ENCODE results near the gene FGF14. TPM values are rescaled to one million over a fixed set of nuclear protein-coding genes. Genes with fewer than 3 reads are reported as not detected.

Gene FGF14
- total RNA-seq, 1 experiment from 2014 or later, result not detected

DNA sequence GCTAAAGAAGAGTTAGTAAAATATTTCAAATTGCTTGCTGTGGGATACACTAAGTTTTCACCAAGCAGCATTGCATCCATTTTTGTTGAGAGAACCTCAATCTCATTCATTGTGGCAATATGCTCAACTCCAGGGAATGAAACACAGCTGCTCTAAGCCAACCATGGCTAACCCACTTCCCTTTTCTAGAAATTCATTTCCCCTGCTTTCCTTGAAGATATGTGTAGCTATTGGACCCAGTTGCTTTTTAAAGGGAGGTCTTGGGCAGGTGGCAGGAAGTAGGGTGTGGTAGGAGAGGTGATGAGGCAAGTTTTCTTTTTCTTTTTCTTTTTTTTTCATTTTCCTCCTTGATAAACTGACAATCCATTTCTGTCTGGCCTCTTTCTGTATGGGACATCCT is 452.2 kb downstream of the FGF14 start:
- Histone ChIP-seq H3K36me3 (ENCODE audit: low read depth, low read length) (no peaks in the 10 kb centered on the region), H3K4me2 (ENCODE audit: low read length) (no peak overlapping the region), H3K9me3 (ENCODE audit: low read length) (no peaks in the 10 kb centered on the region), H2AFZ (ENCODE audit: low read length) (no peak overlapping the region), H4K20me1 (ENCODE audit: low read length) (no peaks in the 10 kb centered on the region), H3K27ac (ENCODE audit: low read length) (no peak overlapping the region), H3K4me1 (ENCODE audit: insufficient read depth, low read length) (no peaks in the 10 kb centered on the region), H3F3A (ENCODE audit: low read length, unreplicated experiment) (no peaks in the 10 kb centered on the region), H3K4me3 (ENCODE audit: low read length) (no peak overlapping the region), H3K79me2 (ENCODE audit: low read length) (no peaks in the 10 kb centered on the region), H3K27me3 (ENCODE audit: low read length) (peaks cover 17% of the 10 kb centered on the region), H3K9ac (ENCODE audit: low read length) (no peak overlapping the region), H3K9me2 (replicated peaks; ENCODE audit: low read length) (no peaks in the 10 kb centered on the region)
- no peak for DNase-seq
- no TSS peak for BruUV-seq (replicated peaks)
- no peak for ATAC-seq
- TF ChIP-seq, protein P1, sequence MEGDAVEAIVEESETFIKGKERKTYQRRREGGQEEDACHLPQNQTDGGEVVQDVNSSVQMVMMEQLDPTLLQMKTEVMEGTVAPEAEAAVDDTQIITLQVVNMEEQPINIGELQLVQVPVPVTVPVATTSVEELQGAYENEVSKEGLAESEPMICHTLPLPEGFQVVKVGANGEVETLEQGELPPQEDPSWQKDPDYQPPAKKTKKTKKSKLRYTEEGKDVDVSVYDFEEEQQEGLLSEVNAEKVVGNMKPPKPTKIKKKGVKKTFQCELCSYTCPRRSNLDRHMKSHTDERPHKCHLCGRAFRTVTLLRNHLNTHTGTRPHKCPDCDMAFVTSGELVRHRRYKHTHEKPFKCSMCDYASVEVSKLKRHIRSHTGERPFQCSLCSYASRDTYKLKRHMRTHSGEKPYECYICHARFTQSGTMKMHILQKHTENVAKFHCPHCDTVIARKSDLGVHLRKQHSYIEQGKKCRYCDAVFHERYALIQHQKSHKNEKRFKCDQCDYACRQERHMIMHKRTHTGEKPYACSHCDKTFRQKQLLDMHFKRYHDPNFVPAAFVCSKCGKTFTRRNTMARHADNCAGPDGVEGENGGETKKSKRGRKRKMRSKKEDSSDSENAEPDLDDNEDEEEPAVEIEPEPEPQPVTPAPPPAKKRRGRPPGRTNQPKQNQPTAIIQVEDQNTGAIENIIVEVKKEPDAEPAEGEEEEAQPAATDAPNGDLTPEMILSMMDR (conservative IDR thresholded peaks at IDR 0.05; ENCODE audit: low read depth, low read length), result no peak
- no peak for TF ChIP-seq EZH2 (IDR thresholded peaks at IDR 0.05; ENCODE audit: low read length, unreplicated experiment)
- TF ChIP-seq EZH2phosphoT487 (IDR thresholded peaks at IDR 0.05; ENCODE audit: borderline replicate concordance, low read length), result no peak
- ChIA-PET POLR2A (ENCODE audit: unreplicated experiment) (no interaction called here), CTCF (interaction anchor here (0.5 kb wide), 1 partner anchor 495 kb away, joined by 5 read pairs; no protein-coding TSS in a partner anchor)
- intact Hi-C loops (cut with micrococcal nuclease), result no loop called here

DNA sequence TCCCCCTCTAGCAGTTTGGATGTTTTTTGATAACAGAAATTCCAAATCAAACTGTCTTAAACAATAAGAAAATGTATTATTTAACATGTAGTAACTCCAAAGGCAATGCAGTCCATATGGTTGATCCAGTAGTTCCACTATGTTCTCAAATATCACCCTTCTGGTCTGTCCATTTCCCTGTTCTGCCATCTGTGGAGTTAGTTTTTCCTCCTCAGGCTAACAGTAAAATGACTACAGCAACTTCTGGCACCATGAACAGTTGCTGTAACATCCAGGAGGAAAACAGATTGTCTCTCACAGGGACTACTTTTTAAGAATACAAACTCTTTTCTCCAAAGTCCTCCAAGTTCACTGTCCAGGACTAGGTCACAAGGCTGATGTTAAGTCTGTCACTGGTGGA is 455.4 kb downstream of the FGF14 start:
- no peak for ATAC-seq
- H3K4me1 ChIP-seq (ENCODE audit: insufficient read depth, low read length), result no peaks in the 10 kb centered on the region
- no peak overlapping the region for H2AFZ ChIP-seq (ENCODE audit: low read length)
- no peak overlapping the region for H3K4me2 ChIP-seq (ENCODE audit: low read length)
- TF ChIP-seq, protein P1 (conservative IDR thresholded peaks at IDR 0.05; ENCODE audit: low read depth, low read length), result no peak
- TF ChIP-seq EZH2 (IDR thresholded peaks at IDR 0.05; ENCODE audit: low read length, unreplicated experiment), result no peak
- no peak for TF ChIP-seq EZH2phosphoT487 (IDR thresholded peaks at IDR 0.05; ENCODE audit: borderline replicate concordance, low read length)
- POLR2A ChIA-PET (ENCODE audit: unreplicated experiment), result no interaction called here
- no TSS peak for BruUV-seq (replicated peaks)
- no peaks in the 10 kb centered on the region for H3K36me3 ChIP-seq (ENCODE audit: low read depth, low read length)
- no peak for DNase-seq
- CTCF ChIA-PET, result no interaction called here
- H3K27ac ChIP-seq (ENCODE audit: low read length), result no peak overlapping the region
- intact Hi-C loops (cut with micrococcal nuclease), result no loop called here
- no peaks in the 10 kb centered on the region for H3K9me2 ChIP-seq (replicated peaks; ENCODE audit: low read length)
- H3K4me3 ChIP-seq (ENCODE audit: low read length), result no peak overlapping the region
- H3F3A ChIP-seq (ENCODE audit: low read length, unreplicated experiment), result no peaks in the 10 kb centered on the region
- H4K20me1 ChIP-seq (ENCODE audit: low read length), result no peaks in the 10 kb centered on the region
- H3K79me2 ChIP-seq (ENCODE audit: low read length), result no peaks in the 10 kb centered on the region
- H3K9me3 ChIP-seq (ENCODE audit: low read length), result no peaks in the 10 kb centered on the region
- 0 out of 2 replicates have a peak, but pooled peaks cover under 1% of the 10 kb centered on the region for H3K27me3 ChIP-seq (ENCODE audit: low read length)
- no peak overlapping the region for H3K9ac ChIP-seq (ENCODE audit: low read length)

DNA sequence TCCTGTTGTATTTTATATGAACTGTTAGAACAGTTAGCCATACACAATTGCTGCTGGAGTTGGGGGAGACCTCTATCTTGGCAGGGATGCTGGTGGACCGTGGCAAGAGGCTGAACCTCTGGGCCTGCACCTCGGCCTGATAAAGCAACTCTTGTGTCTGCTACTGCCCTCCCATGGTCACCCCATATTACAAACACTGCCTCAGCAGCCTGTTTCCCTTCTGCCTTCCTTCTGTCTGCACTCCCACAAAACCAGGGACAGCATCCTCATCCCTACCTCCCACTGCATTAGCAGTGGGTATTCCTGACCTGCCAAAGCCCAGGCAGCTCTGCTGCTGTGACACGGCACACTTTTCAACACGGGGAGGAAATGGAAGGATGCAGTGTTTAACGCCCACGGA is 456.4 kb downstream of the FGF14 start:
- Histone ChIP-seq H2AFZ (ENCODE audit: low read length) (no peak overlapping the region), H3K4me3 (ENCODE audit: low read length) (no peak overlapping the region), H3K27ac (ENCODE audit: low read length) (no peak overlapping the region), H3K9ac (ENCODE audit: low read length) (no peak overlapping the region), H4K20me1 (ENCODE audit: low read length) (no peaks in the 10 kb centered on the region), H3K4me2 (ENCODE audit: low read length) (no peak overlapping the region), H3K36me3 (ENCODE audit: low read depth, low read length) (no peaks in the 10 kb centered on the region), H3K79me2 (ENCODE audit: low read length) (no peaks in the 10 kb centered on the region), H3K9me3 (ENCODE audit: low read length) (no peaks in the 10 kb centered on the region), H3K4me1 (ENCODE audit: insufficient read depth, low read length) (no peaks in the 10 kb centered on the region), H3K9me2 (replicated peaks; ENCODE audit: low read length) (no peaks in the 10 kb centered on the region), H3K27me3 (ENCODE audit: low read length) (peaks cover 1% of the 10 kb centered on the region; the same call in 1 of the 2 replicates), H3F3A (ENCODE audit: low read length, unreplicated experiment) (no peaks in the 10 kb centered on the region)
- DNase-seq, result no peak
- intact Hi-C loops (cut with micrococcal nuclease), result no loop called here
- no TSS peak for BruUV-seq (replicated peaks)
- no peak for ATAC-seq
- CTCF ChIA-PET, result no interaction called here
- TF ChIP-seq EZH2phosphoT487 (IDR thresholded peaks at IDR 0.05; ENCODE audit: borderline replicate concordance, low read length), result no peak
- TF ChIP-seq, protein P1 (conservative IDR thresholded peaks at IDR 0.05; ENCODE audit: low read depth, low read length), result 0 out of 2 replicates have a peak, but pooled peaks have one; percentile 12
- POLR2A ChIA-PET (ENCODE audit: unreplicated experiment), result interaction anchor here (0.5 kb wide), 1 partner anchor 795 kb away, joined by 3 read pairs; no protein-coding TSS in a partner anchor

Data from PC-3 (cell line).